GM19023 (cell line): ENCODE measurements around the gene PDE6D.
"Not testable (repeated sequence)": the region's sequence is repeated elsewhere in the genome, so short reads cannot be mapped to it uniquely, and the experiment has no call there.

ENCODE experiments used
- ATAC-seq: cut with Tn5 transposase; IDR thresholded peaks from one replicate; pipeline ENCODE4 v1.9.1; 2021; ENCODE audit warnings: mild to moderate bottlenecking, moderate library complexity; ENCODE audit not compliant: unreplicated experiment

PDE6D gene

DNA sequence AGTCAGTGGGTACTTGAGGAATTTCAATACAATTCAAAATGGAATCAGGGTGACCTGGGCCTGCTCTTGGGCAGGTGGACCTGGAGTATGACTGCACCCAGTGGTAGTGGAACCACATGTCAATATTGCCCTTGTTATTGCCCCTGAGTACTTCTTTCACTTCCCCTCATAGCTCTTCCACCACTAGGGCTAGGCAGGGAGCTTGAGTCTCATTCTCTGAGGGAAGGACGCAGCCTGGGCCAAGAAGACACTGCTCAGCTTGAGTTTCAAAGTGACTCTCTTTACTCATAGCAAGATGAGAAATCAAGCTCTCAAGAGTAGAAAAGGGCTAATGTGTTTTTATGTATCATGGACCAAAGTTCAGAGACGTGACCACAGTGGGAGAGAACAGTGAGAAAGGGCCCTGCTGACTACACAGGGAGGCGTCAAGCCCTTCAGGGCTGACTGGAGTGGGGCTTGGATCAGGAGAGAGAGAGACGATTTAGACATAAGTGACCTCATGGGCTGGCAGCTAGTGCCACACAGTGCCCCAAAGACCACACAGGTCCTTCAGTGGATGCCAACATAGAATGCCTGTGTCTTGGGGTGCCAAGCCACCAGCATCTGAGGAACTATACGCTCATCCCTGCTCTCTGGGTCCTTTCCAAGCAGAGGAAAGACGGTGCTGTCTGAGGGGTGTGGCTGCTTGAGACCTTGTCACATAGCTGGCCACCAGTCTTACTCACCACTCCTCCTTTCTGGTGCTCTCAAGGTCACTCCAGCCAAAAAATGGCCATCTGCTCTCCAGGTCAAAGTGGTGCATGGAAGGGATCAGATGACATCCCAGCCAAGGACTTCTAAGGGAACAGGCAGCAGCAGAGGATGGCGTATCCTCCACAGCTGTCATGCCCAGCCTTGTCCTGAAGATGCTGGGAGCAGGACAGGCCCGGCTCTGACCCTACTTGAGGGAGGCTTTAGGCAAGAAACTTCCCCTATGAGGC lies 59.8 kb downstream of the PDE6D start:
- ATAC-seq = peak; percentile 84

DNA sequence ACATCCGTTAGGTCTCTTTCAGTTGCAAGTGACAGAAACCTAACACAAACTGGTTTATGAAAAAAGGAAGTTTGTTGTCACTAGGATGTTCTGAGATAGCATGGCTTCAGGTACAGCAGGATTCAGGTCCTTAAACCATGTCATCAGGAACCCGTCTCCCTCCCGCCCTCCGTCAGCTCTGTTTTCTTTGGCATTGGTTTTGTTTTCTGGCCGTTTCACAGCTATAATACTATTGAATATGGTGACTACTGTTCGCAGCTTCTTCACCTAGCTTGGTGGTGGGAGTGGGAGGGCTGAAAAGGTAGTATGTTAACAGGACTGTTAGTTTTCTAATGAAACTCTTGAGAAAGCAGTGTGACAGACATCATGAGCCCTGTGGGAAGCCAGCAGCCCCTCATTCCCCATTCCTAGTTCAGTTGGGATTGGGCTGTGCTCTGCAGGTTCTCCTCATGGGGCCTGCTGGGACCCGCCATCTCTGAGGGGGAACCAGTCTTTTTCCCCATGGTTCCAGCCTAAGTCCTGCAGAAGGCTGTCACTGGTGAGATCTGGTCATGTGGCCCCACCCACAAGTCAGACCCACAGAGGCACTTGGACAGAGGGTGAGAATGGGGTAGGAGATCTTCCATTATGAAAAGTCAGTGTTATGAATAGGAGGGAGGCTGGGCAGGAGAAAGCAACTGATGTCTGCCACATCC lies 60.6 kb downstream of the PDE6D start:
- ATAC-seq = no peak

DNA sequence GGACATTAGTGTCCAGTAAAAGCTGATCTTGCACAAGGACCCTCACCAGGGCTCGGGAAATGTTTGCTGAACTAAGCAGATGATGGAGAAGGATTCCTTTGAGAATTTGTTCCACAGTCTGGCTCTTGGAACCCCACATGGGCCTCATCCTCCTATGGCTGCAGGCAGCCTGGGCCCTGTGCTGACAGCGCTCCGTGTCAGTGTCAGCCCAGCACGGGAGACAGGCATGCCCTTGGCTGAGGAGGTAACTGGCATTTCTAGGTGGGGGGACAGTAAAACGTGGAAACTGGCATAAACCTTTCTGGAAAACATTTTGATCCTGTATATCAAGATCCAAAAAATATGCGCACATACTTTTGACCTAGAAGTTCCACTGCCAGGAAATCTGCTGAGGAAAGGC lies 62.3 kb downstream of the PDE6D start:
- ATAC-seq = no peak

DNA sequence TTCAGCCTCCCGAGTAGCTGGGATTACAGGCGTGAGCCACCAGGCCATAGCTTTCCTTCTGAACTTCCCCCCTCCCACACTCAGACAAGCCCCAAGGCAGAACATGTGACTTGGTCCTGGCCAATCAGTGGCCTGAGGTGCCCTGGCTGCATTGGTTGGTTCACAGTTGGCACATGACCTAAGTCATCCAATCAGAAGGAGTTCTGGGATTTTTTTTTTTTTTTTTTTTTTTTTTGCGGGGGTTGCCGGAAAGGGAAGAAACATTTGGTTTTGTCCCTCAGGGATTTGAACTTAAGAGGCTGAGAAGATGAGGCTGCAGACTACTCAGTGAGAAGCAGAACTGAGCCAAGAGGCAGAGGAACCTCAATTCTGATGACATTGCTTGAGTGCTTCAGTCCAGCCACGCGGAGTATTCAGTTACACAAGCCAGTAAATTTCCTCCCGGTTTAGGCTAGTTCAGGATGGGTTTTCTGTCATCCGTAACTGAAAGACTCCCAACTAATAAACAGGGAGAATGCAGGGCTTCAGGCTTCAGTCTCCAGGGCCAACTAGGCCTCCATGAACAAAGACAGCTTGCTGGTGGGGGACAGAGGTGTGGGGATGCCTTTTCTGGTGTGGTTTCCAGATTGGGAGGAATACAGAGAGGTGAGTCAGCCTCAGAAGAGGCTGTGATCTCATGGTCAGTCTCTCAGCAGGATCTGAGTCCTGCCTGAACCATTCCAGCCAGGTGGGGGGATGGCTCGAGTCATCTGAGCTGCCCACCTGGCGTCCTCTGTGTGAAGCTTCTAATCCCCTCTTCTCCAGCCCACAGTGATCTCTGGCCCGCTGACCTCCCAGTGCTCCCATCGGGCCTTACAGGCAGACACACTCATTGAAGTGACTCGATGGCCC lies 63.6 kb downstream of the PDE6D start:
- no peak for ATAC-seq

DNA sequence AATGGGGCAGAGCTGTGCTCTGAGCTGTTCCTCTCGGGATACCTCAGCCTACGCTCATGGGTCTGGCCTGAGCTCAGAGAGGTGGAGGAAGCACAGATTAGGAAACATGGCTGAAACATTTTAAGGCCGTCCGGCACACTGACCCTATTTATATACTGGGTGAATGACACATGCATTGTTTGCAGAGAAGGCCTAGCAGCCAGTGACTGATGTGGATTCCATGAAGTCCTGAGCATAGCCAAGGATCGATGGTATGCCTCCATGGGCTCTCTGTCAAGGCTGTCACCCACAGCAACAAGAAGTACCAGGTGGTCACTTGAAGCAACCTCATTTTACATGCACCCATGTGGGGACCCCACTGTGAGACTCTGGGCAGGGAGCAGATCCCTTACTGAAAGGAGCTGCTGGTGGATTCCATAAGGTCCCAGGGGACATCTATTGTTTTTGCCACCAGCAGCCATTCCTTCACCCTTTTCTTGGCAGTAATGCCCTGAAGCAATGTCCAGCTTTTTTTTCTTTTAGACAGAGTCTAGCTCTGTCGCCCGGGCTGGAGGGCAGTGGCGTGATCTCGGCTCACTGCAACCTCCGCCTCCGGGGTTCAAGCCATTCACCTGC lies 64.3 kb downstream of the PDE6D start:
- ATAC-seq = no peak

DNA sequence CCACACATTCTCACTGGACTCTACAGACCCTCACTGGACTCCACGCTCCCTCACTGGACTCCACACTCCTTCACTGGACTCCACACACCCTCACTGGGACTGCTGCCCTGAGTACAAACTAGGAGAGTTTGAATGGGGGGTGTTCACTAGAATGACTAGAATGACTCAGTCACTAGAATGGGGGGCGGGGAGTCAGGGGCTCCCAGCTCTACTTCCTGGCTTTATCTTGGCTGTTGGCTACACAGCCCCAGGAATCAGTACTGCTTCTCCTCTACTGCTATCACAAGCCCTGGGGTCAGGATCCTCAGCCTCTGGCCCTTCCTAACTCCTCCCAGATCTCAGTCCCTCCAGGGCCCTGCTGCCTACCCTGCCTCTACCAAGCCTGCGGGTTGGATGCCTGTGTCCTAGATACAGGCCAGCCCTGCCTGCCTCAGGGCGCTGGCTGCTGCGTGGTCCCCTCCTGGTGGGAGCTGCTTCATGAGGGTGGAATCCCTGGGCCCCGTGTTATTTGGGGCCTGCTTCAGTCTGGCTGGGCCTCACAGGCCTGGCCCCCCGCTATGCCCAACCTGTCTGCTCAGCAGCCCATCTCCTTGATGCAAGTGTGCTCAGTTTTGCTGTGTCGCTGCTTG lies 65.0 kb downstream of the PDE6D start:
- ATAC-seq = no peak

DNA sequence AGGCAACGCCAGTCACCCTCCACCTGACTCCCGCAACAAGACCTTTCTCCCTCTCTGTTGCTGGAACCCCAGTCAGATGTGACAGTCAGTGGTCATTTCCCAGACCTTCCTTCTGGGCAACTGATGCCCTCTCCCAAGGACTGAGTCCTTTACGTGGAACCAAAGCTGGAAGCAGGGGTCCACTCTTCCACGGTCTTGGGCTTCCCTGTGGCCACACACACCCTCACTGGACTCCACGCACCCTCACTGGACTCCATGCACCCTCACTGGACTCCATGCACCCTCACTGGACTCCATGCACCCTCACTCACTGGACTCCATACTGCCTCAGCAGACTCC lies 65.6 kb downstream of the PDE6D start:
- no peak for ATAC-seq

DNA sequence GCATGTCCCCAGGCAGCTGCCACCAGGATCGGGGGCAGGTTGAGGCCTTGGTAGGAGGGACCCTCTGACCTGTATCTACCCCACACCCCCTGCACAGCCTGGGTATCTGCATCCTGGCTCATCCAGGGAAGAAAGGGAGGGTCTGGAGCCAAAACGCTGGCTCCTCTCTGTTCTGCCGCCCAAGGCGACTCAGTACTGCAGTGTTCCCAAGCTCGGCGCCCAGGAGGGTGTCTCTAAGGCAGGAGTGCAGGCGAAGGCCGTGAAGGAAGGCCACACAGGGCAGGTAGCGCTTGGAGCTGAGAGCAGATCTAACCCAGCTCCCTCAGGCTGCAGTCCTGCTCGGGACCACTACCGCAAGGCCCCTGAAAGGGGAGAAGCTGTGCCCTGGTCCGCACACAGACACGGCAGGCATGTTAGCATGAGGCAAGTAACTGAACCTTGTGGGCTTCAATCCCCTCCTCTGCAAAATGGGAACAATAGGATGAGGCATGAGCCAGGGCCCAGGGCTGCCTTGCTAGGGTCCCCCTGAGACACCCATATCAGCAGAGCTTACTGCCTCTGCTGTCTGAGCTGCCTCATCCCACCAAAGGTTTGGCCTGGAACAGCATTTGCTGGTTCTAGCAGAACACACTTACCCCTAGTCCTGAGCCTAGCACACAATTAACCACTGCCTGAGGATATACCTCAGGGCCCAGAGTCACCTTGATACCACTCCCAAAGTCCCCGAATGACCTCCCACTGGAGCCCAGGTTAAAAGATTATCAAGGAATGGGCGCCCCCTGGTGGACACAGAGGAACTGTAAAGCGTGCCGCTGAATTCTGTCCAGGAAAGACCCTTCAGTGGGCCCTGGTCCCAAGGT lies 66.2 kb downstream of the PDE6D start:
- no peak for ATAC-seq

DNA sequence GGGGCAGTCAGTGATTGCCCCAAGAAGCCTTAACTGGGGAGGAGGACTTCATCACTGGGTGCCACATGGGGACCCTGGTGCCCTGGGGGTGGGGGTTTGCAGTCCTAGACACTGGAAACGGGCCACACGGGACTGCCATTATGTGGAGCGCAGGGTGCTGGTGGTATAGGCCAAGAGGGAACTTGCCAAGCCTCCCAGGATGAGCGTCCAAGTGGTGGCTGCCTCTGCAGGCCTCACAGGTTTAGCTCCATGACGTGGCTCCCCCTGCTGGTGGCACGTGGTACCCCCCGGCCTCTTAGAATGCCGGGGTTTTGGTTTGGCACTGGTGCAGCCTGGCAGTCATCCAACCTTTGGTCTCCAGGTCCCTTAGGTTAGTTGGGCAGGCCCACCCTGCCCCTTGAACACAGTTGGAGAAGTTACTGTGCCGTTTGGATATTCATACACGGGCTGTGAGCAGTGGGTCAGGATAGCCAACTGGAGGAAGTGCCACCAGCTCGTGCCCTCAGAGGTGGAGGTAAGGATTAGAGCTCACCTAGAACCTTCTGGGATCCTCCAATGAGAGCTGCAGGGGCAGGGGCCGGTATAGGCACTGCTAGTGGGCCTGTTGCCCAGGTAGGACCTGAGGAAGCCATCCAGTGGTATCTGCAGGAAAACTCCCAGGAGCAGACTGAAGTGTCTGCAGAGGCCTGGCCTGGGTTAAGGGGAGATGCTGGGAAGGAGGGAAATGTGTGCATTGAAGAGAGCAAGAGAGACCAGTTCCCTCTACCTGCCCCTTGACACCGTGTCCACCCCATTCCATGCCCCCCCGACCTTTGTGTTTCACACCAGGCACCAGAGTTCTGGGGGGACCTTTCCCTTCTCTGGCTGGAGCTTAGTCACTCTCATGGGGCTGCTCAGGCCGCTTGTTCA lies 67.1 kb downstream of the PDE6D start:
- no peak for ATAC-seq

DNA sequence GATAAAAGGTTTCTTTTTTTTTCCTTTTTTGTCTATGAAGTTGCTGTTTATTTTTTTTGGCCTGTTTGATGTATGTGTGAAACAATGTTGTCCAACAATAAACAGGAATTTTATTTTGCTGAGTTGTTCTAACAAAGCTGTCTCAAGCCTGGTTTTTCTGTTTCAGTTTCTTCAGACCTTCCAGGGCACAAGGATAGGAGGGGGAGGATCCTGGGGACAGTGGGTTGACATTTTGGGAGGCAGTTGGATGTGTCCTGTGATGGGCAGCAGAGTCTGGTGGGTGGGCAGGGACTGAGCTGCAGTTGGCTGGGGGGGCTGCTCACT lies 67.7 kb downstream of the PDE6D start:
- not testable (repeated sequence) for ATAC-seq

DNA sequence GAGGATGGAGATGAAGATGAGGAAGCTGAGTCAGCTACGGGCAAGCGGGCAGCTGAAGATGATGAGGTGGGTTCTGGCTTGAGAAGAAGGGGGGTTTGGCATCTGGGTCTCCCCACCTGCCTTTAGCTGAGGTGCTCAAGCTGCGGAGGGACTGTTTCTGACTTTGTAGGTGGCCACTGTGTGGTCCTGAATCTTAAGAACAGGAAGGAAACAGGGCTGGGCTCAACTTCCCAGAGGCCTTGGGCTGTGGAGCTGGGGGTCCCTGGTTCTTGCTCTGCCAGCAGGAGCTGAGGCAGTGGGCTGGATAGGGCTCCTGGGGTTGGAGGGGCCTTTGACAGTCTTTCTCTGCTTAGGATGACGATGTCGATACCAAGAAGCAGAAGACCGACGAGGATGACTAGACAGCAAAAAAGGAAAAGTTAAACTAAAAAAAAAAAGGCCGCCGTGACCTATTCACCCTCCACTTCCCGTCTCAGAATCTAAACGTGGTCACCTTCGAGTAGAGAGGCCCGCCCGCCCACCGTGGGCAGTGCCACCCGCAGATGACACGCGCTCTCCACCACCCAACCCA lies 68.5 kb downstream of the PDE6D start:
- not testable (repeated sequence) for ATAC-seq

DNA sequence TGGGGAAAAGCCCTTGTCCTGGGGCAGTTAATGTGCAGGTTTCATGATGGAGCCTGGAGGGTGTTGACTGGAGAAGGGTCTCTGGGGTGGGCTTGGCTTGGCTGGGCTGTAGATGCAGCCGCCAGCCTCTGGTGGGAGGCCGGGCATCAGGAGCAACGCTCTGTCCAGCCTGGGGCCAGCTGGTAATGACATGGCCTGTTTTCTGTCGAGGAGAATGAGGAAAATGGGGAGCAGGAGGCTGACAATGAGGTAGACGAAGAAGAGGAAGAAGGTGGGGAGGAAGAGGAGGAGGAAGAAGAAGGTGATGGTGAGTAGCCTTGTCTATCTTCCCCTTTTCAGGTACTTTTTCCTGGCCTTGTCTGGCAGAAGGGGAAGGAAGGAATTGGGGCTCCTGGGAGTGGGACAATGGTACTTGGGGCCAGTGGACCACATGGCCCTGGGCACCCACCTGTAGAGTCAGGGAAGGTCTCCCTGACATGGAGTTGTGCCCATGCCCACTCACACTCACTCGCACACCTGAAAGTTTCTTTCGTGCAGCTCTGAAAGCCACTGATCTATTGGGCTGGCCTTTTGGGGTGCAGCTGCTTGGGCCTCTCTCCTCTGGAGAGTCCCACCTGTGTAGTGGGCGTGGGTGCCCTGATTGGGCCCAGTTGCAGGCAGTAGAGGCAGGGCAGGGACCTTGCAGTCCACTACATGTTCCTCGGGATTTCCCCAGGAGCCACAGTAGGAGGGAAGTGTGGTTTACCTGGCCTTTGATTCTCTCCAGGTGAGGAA lies 69.2 kb downstream of the PDE6D start:
- ATAC-seq = no peak

DNA sequence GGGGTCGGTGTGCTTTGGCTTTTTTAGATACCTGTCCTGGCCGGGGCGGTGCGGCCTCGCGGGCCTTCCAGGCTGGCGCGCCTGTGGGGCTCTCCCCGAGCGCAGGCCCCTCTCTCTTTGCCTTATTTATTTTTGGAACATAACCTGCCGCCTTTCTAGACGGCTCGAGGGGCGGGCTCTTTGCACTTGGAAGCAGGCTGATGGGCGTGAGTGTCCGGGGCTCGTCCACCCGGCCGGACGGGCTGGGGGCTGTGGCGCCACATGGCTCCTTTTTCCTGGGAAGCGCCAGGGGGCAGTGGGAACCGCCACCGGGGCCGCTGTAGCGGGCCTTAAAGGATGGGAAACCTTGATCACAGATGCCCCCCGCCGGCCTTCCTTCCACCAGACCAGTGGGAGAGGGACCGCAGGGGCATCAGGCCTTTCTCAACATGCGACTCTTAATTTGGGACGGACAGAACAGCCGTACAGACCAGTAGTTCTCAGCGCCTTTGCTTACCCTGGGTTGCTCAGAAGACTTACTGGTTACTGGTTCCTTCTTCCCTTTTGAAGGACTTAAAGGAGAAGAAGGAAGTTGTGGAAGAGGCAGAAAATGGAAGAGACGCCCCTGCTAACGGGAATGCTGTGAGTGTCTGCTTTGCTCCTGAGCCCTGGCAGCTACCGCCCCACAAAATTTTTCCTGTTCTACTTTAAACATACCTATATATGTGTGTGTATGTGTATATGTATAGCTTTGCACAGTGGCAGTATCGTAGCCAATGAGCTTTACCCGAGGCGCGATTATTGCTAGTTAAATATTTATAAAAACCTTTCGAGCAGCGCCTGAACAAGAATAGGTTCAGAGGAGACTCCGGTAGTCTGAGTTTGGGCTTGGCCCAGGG lies 70.0 kb downstream of the PDE6D start:
- ATAC-seq = no peak

DNA sequence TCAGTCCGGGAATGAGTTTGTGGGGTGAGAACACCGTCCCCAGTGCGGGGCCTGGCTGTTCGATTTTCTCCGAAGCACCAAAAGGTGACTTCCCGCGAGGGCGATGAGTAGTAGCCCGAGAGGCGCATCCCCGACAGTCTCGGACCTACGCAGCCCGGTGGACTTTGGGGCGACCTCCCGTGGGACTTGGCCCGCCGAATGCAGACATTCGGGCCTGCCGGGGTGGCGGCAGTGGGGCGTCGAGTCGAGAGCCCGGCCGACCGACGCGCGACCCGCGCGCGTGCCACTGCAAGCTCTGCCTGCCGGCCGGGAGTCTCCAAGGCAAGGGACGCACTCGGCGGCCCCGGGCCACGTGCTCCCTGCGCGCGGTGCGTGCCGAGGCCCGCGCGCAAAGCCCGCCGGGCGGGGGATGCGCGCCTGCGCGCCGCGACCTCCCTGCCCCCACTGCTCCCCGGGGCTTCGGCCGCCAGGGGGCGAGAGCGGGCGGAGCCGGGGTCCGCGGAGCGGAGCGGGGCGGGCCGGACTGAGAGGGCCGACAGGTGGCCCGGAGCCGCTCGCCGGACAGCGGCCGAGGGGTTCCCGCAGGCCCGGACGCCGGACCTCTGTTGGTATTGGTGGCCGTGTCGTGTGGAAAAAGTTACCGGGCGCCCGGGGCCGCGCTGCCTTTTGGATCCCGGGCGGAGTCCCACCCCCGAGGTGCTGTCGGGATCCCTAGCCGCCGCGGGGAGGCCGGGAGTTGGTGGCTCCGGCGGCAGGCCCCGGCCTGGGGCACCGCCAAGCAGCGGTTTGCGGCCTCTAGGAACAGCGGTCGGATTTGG lies 70.9 kb downstream of the PDE6D start:
- peak; percentile 13 for ATAC-seq

DNA sequence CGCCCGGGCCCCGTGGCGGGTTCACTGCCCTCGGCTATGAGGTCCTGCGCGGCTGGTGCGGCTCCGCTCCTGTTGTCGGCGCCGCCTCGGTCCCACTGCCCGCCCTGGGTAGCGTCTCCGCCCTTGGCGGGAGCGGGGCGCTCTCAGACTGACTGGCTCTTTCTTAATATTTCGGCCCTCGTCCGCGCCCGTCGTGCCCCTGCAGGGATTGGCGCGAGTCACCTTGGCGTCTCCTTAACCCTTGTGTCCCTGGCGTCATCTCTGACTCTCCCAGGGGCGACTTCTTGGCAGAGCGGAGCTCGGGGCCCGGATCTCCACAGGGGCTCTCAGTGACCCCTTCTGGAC lies 71.5 kb downstream of the PDE6D start:
- no peak for ATAC-seq
